GM18498 (cell line): Measurements from ENCODE around the gene ABLIM2.
A peak's percentile ranks its signal among the peaks of the same experiment; 100 is the strongest.

ENCODE experiments used
- ATAC-seq: cut with Tn5 transposase; IDR thresholded peaks from one replicate; pipeline ENCODE4 v1.9.1; 2021; ENCODE audit warnings: mild to moderate bottlenecking, moderate library complexity; ENCODE audit not compliant: unreplicated experiment

Gene ABLIM2

DNA sequence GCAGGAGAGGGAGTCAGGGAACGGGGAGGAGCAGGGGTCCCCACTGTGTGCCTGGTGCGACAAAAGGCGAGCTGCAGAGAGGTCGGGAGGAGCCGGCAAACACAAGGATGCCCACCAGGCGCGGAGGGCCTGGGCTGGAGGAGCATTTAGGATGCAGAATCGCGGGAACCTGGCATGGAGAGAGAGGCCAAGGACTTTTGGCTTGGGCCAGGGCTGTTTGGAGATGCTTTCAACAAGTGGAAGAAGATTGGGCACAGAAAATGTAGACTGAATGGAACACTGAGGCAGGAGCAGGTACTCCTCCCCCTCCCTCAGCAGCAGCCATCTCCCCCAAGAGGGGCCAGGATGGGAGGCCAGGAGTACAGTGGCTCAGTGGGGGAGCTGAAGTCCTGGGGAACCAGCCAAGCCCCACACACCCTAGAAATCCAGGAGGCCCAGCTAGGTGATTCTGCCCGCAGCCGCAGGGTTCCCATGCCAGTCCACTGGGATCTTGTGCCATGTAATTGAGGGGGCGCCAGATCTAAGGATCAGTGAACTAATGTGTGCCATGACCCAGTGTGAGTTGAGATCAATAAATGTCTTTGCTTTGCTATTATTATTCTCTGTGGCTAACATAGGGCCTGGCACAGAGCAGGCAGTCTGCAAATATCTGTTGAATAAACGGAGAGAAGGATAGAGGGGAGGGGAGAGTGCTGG, 1.1 kb upstream of the ABLIM2 start:
- ATAC-seq: no peak

GRCh38 chr4:8157944-8158709, 486 bp downstream of the ABLIM2 start:
- ATAC-seq: peak; percentile 1

DNA sequence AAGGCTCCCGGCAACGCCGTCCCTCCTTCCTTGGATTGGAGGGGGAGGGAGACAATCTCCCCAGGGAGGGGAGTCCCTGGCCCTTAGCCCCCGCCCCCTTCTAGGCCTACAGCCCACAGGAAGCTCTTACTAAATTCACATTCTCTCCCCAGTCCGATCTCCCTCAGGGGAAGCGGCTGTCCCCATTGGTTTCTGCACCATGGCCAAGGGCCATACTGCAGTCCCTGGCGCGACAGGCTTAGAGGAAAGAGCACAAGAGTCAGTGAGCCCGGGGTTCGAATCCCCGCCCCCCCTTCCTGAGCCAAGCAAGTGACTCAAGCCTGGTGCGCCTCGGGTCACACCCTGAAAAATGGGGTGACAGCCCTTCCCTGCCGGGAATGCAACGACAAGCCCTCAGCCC, 1.1 kb downstream of the ABLIM2 start:
- no peak for ATAC-seq

GRCh38 chr4:8156617-8157016, 2.0 kb downstream of the ABLIM2 start:
- no peak for ATAC-seq

DNA sequence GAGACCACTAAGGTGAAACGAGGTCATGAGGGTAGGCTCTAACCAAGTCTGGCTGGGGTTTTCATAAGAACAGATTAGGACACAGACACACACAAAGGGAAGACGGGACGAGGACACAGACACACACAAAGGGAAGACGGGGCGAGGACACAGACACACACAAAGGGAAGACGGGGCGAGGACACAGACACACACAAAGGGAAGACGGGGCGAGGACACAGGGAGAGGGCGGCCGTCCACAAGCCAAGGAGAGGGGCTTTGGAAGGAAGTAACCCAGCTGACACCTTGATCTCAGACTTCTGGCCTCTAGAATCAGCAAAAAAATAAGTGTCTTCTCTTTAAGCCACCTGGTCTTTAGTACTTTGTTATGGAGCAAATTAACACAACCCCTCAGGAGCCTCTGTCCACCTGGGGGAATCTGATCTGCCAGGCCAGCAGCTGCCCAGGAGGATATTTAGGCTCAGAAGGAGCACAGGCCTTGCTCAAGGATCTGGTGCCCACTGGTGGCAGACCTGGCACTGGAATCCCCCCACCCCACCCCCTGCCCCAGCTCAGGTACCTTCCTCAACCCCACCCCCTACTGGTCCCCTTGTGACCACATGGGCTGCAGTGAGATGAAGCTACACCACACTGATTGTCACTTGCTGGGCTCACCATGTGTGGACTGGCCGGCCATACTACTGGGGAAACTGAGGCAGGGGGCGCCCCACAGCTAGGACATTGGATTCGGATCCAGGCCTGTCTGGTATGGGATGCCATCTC, 2.8 kb downstream of the ABLIM2 start:
- no peak for ATAC-seq

DNA sequence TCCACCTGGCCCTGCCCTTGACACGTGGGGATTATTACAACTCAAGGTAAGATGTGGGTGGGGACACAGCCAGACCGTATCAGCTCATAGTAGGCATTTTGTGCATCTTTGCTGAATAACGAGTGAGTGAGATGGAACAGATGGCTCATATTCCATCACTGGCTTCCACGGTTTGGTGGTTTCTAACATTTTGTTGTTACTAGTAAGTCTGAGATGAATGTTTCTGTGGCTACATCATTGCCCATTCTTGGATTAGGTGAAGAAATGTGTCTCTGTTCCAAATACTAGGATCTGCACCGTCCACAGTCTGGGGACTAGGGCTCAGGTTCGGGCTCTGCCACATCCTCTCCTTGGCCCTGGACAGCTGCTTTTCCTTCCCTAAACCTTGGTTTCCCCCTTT, 3.6 kb downstream of the ABLIM2 start:
- no peak for ATAC-seq

DNA sequence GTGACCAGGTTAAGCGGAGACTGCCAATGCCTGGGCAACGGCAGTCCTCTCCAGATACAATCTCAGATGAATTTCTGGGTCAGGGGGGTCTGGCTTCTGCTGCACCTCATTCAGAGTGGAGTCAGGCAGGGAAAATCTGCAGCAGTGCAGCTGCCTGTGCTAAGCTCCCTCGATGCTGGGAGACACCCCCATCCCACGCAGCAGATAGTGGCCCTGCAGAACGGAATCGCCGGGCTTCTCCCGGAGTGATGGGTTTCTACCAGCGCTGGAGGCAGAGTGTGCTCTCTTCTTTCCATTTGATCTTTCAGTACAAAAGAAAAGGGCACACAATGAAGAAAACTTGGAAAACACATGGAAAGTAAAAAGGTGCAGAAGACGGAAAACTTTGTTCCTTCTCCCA, 5.2 kb downstream of the ABLIM2 start:
- no peak for ATAC-seq

DNA sequence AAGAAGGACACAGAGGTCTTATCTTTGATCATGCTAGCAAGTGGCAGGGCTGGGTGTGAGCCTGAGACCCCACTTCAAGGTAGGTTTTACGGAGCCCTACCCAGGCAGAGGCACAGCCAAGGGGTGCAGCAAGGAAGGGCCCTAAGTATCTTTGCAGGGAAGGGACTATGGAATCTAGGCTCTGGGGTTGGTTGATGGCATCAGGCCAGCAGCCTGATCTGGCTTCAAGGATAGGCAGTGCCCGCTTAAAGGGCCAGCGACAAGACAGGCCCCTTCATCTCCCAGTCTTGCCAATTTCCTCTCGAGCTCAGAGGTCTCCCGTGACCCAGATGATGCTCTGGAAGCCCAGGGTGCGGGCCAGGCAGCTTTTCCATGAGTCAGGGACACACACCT, 5.8 kb downstream of the ABLIM2 start:
- no peak for ATAC-seq

DNA sequence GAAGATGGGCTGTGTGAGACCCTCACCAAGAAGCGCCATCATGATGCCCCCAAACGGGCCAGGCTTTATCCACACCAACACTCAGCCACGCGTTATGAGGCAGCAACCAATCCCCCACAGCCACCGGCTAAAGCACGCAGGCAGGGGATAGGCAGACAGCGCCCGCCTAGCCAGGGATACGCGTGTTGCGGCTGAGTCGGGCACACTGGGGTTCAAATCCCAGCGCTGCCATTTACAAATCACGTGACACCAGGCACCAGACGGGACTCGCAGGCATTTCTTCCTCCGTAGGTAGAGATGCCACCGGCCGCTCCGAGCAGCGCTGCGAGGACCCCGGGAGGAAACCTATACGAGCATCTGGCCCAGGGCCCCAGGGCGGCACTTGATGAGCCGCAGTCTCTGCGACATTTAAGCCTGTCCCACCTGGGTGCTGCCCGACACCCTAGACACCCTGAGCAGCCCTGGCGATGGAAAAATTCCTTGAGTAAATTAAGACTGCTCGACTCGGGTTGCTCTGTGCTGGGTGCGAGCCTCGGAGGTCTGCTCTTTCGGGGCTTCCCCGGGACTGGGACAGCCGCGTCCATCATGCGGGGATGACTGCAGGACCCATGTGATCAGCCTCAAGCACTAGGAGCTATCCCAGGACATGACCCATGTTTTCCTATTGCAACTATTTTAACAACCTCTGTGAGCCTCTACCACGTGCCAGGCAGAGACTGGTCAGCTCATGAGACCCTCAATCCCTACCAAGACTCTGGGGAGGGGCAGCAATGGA, 6.3 kb downstream of the ABLIM2 start:
- ATAC-seq: no peak

- no peak for ATAC-seq
Observed at GRCh38 chr4:8151165-8151650, 7.4 kb downstream of the ABLIM2 start.

DNA sequence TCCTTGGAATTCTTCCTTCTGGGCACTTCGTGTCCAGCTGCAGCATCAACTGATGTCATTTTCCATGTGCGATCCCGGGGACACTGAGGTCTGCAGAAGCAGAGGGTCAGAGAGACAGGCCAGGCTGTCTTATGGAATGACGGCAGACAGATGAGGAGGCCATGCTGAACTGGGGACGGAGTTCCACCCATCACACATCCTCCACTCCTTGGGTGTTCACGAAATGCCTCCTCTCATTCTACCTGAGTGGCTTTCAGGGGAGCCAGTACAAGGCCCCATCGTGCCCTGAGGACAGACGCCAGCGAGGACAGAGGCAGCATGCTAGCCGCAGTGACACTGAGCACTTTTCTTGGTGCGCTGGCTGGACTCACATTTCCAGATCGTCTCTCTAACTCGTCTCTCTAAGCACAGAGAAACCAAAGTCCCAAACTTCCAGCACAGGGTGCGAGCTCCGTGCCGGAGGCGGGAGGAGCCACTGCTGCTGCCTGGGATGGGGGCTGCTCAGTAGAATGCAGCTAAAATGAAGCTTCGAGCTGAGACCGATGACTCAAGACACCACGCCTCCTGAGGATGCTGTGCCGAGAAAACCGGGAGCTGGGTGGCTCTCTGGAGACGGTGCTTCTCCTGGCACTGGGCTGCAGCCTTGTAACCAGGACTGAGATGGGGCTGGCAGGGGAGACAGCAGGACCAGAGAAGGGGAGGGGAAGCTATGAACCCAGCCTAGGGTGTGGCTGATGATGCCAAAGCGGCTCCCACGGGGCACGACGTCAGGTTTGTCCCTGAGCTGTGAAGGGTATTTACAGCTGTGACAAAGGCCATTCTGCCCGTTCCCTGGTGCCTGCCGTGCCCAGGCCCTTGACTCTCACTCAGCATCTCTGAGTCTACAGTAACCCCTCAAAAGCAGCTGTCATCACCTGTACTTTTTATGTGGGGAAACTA, 8.2 kb downstream of the ABLIM2 start:
- ATAC-seq: no peak

DNA sequence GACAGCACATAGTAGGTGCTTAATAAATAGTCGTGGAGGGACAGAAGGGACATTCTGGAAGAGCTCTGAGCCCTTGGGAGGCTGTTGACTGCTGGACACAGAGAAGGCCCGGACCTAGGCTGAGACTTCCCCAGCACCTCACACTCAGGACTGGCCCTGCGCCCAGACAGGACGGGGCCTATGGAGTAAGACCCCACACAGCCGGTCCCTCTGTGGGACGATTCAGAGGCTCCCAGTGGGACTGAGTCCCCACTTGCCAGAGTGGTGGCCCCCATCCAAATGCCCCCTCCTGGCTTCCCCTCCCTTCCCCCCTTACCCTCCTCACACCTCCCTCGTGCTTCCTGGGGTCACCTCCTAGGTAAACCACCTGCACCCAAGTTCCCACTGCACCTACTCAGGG, 8.9 kb downstream of the ABLIM2 start:
- ATAC-seq: no peak

- no peak for ATAC-seq
Observed at GRCh38 chr4:8148785-8149435, 9.7 kb downstream of the ABLIM2 start.

DNA sequence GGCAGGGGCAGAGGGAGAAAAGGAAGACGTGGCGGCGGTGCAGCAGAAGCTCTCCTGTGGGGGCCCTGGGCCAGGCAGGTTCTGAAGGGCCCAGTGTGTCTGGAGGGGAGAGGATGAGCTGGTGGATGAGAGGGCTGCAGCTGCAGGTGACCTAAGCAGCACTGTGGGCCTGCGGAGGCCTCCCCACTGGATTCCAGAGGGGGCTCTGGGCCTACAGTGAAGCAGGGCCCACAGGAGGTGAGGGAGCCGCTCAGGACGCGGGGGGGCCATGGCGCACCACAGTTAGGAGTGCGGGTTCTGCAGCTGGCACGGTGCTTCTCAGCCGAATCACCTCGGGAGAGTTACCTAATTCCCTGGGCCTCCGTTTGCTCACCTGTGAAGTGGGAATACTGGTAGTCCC, 10.5 kb downstream of the ABLIM2 start:
- no peak for ATAC-seq

DNA sequence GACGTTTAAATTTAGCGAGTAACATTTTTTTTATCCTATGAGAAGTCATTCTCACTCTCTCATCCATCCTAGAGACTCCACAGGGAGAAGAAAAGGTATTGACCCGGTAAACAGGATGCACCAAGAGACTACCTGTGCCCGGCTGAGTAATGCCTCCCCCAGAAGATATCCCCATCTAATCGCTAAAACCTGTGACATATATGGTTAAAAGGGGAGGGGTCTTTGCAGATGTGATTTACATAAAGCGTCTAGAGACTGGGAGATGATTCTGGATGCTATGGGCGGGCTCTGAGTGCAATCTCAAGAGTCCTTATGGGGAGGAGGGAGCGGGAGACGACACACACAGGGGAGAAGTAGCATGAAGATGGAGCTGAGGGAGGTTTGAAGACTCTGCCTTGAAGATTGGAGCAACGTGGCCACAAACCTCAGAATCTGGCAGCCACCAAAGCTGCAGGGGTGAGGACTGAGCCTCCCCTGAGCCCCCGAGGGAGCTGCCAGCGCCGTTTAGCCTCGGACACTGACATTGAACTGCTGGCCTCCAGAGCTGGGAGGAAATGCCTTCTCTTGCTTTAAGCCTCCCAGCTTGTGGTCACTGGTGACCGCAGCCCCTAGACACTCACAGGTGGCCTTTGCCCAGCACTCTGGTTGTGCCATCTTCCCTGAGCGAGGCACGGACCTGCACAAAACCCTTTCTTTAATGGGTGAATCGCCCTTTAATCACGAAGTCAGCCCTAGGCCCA, 11.2 kb downstream of the ABLIM2 start:
- ATAC-seq: no peak

GRCh38 chr4:8146157-8146556, 12.5 kb downstream of the ABLIM2 start:
- ATAC-seq: no peak

GRCh38 chr4:8144359-8144758, 14.3 kb downstream of the ABLIM2 start:
- no peak for ATAC-seq

DNA sequence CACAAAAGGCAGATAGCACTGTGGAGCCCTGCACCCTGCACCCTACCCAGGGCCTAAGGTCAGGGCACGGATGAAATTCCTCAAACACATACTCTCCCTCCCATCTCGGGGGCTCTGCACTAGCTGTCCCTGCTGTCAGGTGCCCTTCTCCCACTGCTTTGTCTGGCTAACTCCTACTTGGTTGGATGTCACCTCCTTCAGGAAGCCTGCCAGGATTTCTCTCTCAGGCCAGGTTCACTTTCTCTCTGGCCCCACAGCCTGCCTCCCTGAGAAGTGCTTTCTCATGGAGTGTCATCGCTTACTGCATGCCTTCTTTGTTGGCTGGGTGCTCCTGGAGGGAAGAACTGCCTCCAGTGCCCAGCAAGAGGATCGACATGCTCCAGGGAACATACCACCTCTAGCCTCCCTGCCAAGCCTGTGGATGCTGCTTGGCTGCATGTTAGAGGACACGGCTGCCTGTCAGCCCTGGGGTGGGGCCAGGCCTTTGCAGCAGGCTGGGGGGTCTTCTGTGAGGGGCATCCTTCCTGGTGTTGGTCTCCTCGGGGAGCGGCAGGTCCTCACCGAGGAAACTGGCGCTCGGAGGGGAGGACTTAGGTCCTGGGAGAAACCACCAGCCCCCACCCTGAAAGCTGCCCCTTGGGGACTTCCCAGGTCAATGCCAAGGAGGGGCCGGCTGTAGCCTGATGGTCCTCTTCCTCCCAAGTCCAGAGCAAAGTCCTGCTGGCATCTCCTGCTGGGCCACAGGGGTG, 15.0 kb downstream of the ABLIM2 start:
- ATAC-seq: no peak
